ENCODE data around the gene PPP2R1A. TPM values are rescaled to one million over a fixed set of nuclear protein-coding genes. Genes with fewer than 3 reads are reported as not detected.

PPP2R1A gene
- 395 TPM for total RNA-seq
- long read RNA-seq, full-length matches to known transcripts, result 1,181 of 1,370 reads
- long read RNA-seq, partial matches to known transcripts, result 161 of 1,370 reads
- long read RNA-seq, other reads (novel, unspliced or antisense), result 28 of 1,370 reads

GRCh38 chr19:52189735-52190486 lies at the start of gene PPP2R1A:
PPP2R1A (plus strand) TSS chr19:52190052; CDS start chr19:52190097, 45 bp downstream.
- Histone ChIP-seq H3K27me3 (ENCODE audit: low read depth) (no peaks in the 10 kb centered on the region), H3K4me1 (peaks cover 60% of the 10 kb centered on the region), H3K27ac (replicated peaks) (peak within 1 kb of the TSS; percentile 96), H3K36me3 (peaks cover 15% of the 10 kb centered on the region), H3K9me3 (replicated peaks) (no peaks in the 10 kb centered on the region), H3K4me3 (peak within 1 kb of the TSS; percentile 91)
- intact Hi-C loops (cut with micrococcal nuclease), result no loop called here
- TF ChIP-seq CTCF (IDR thresholded peaks at IDR 0.05; ENCODE audit: borderline replicate concordance), result no peak
- peak; percentile 99 for DNase-seq

GRCh38 chr19:52141203-52141602 lies 48.6 kb upstream of the PPP2R1A start:
- Histone ChIP-seq H3K4me3 (no peak overlapping the region), H3K36me3 (no peaks in the 10 kb centered on the region), H3K27ac (replicated peaks) (no peak overlapping the region), H3K4me1 (peaks cover 27% of the 10 kb centered on the region), H3K27me3 (ENCODE audit: low read depth) (no peaks in the 10 kb centered on the region), H3K9me3 (replicated peaks) (no peaks in the 10 kb centered on the region)
- no peak for DNase-seq
- TF ChIP-seq CTCF (IDR thresholded peaks at IDR 0.05; ENCODE audit: borderline replicate concordance), result no peak
- intact Hi-C loops (cut with micrococcal nuclease), result no loop called here

GRCh38 chr19:52142001-52142595 lies 47.8 kb upstream of the PPP2R1A start:
- no peak for TF ChIP-seq CTCF (IDR thresholded peaks at IDR 0.05; ENCODE audit: borderline replicate concordance)
- Histone ChIP-seq H3K4me1 (peaks cover 27% of the 10 kb centered on the region), H3K4me3 (no peak overlapping the region), H3K27ac (replicated peaks) (no peak overlapping the region), H3K27me3 (ENCODE audit: low read depth) (no peaks in the 10 kb centered on the region), H3K36me3 (no peaks in the 10 kb centered on the region), H3K9me3 (replicated peaks) (no peaks in the 10 kb centered on the region)
- no peak for DNase-seq
- intact Hi-C loops (cut with micrococcal nuclease), result no loop called here

- no peaks in the 10 kb centered on the region for H3K27me3 ChIP-seq (ENCODE audit: low read depth)
- intact Hi-C loops (cut with micrococcal nuclease), result no loop called here
- H3K27ac ChIP-seq (replicated peaks), result peak overlapping the region; percentile 47
- H3K4me1 ChIP-seq, result no peaks in the 10 kb centered on the region
- H3K9me3 ChIP-seq (replicated peaks), result peaks cover 18% of the 10 kb centered on the region
- H3K36me3 ChIP-seq, result peaks cover under 1% of the 10 kb centered on the region
- DNase-seq, result no peak
- H3K4me3 ChIP-seq, result no peak overlapping the region
- no peak for TF ChIP-seq CTCF (IDR thresholded peaks at IDR 0.05; ENCODE audit: borderline replicate concordance)
Measured at GRCh38 chr19:52148256-52148655, 41.6 kb upstream of the PPP2R1A start.

GRCh38 chr19:52155596-52156359 lies 34.1 kb upstream of the PPP2R1A start:
- no peak overlapping the region for H3K27ac ChIP-seq (replicated peaks)
- peaks cover 82% of the 10 kb centered on the region for H3K9me3 ChIP-seq (replicated peaks)
- intact Hi-C loops (cut with micrococcal nuclease), result no loop called here
- no peak for DNase-seq
- no peaks in the 10 kb centered on the region for H3K4me1 ChIP-seq
- H3K27me3 ChIP-seq (ENCODE audit: low read depth), result no peaks in the 10 kb centered on the region
- TF ChIP-seq CTCF (IDR thresholded peaks at IDR 0.05; ENCODE audit: borderline replicate concordance), result no peak
- H3K4me3 ChIP-seq, result no peak overlapping the region
- H3K36me3 ChIP-seq, result peaks cover 75% of the 10 kb centered on the region
